ENCODE measurements around the gene SLC22A13.
A peak's percentile ranks its signal among the peaks of the same experiment; 100 is the strongest.
"Not testable (repeated sequence)": the region's sequence is repeated elsewhere in the genome, so short reads cannot be mapped to it uniquely, and the experiment has no call there.

The SLC22A13 gene

GRCh38 chr3:38227989-38228388 lies 37.6 kb upstream of the SLC22A13 start:
- TF ChIP-seq, protein P1, sequence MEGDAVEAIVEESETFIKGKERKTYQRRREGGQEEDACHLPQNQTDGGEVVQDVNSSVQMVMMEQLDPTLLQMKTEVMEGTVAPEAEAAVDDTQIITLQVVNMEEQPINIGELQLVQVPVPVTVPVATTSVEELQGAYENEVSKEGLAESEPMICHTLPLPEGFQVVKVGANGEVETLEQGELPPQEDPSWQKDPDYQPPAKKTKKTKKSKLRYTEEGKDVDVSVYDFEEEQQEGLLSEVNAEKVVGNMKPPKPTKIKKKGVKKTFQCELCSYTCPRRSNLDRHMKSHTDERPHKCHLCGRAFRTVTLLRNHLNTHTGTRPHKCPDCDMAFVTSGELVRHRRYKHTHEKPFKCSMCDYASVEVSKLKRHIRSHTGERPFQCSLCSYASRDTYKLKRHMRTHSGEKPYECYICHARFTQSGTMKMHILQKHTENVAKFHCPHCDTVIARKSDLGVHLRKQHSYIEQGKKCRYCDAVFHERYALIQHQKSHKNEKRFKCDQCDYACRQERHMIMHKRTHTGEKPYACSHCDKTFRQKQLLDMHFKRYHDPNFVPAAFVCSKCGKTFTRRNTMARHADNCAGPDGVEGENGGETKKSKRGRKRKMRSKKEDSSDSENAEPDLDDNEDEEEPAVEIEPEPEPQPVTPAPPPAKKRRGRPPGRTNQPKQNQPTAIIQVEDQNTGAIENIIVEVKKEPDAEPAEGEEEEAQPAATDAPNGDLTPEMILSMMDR (IDR thresholded peaks at IDR 0.05; ENCODE audit: control insufficient read depth, extremely low read depth, insufficient read depth) = no peak
- H3K4me3 ChIP-seq (ENCODE audit: low read depth, low read length) = no peak overlapping the region
- no peak for DNase-seq (ENCODE audit: low read depth)

DNA sequence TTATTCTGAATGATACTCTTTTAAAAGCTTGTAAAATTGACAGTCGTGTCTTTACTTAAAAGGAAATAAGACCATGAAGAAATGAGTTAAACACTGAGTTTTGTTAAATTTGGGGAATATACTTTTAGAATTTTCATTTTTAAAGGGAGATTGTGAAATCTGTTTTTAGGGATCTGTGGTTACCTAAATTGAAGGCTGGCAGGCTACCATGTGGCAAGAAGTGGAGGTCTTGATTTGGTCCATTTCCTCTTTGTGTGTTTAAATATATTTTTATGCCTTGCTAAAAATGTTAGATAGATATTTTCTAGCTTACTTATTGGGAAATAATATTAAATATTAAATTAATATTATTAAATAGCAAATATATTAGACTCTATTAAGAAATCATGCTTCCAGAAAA lies 36.6 kb upstream of the SLC22A13 start:
- TF ChIP-seq, protein P1 (IDR thresholded peaks at IDR 0.05; ENCODE audit: control insufficient read depth, extremely low read depth, insufficient read depth) = no peak
- DNase-seq (ENCODE audit: low read depth) = no peak
- no peak overlapping the region for H3K4me3 ChIP-seq (ENCODE audit: low read depth, low read length)

GRCh38 chr3:38232701-38233100 lies 32.9 kb upstream of the SLC22A13 start:
- TF ChIP-seq, protein P1 (IDR thresholded peaks at IDR 0.05; ENCODE audit: control insufficient read depth, extremely low read depth, insufficient read depth) = no peak
- H3K4me3 ChIP-seq (ENCODE audit: low read depth, low read length) = no peak overlapping the region
- DNase-seq (ENCODE audit: low read depth) = no peak

- DNase-seq (ENCODE audit: low read depth) = peak; percentile 2
- no peak overlapping the region for H3K4me3 ChIP-seq (ENCODE audit: low read depth, low read length)
- TF ChIP-seq, protein P1 (IDR thresholded peaks at IDR 0.05; ENCODE audit: control insufficient read depth, extremely low read depth, insufficient read depth) = no peak
These were observed 30.1 kb upstream of the SLC22A13 start for GRCh38 chr3:38235466-38235865.

GRCh38 chr3:38238416-38239008 lies 27.1 kb upstream of the SLC22A13 start:
- H3K4me3 ChIP-seq (ENCODE audit: low read depth, low read length) = no peak overlapping the region
- TF ChIP-seq, protein P1 (IDR thresholded peaks at IDR 0.05; ENCODE audit: control insufficient read depth, extremely low read depth, insufficient read depth) = no peak
- DNase-seq (ENCODE audit: low read depth) = no peak

- not testable (repeated sequence) for DNase-seq (ENCODE audit: low read depth); H3K4me3 ChIP-seq (ENCODE audit: low read depth, low read length)
These were observed 22.8 kb upstream of the SLC22A13 start for GRCh38 chr3:38242812-38243211.

DNA sequence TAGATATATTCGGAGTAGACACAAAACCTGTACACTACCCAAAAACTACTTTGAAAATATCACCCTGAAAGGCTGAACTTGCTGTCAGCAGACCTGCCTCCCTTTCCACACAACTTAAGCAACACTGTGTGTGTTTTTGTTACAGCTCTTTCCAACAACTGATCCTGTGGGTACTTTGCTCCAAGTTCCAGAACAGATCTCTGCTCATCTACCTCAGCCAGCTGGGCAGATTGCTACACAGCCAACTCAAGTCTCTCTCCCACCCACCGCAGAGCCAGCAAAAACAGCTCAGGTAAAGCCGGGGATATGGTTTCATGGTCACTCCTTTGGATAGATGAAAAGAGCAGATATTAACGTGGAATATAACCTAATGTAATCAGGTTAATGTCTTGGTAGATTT lies 19.7 kb upstream of the SLC22A13 start:
- TF ChIP-seq, protein P1 (IDR thresholded peaks at IDR 0.05; ENCODE audit: control insufficient read depth, extremely low read depth, insufficient read depth) = no peak

More for the DNA sequence above, 19.7 kb upstream of the SLC22A13 start:
- no peak for DNase-seq (ENCODE audit: low read depth)
- H3K4me3 ChIP-seq (ENCODE audit: low read depth, low read length) = no peak overlapping the region
